H9 (cell line): Measurements from ENCODE around the gene NFILZ. TPM values are rescaled to one million over a fixed set of nuclear protein-coding genes. Genes with fewer than 3 reads are reported as not detected.

Source experiments
- DNase-seq: peaks from one replicate; pipeline ENCODE4 v3.0.0-alpha.2; 2017
- H2AFZ ChIP-seq: one replicate; pipeline ENCODE4 v1.6.1; 2013; ENCODE audit warnings: mild to moderate bottlenecking, low read length, control low read depth, moderate library complexity
- H2AK5ac ChIP-seq: 2 replicates; pipeline ENCODE4 v1.6.1; 2013; ENCODE audit warnings: low read length, control low read depth, mixed read lengths; ENCODE audit not compliant: insufficient read length
- H2BK120ac ChIP-seq: one replicate; pipeline ENCODE4 v1.6.1; 2013; ENCODE audit warnings: low read depth, mild to moderate bottlenecking, low read length, control low read depth, inconsistent platforms; ENCODE audit not compliant: poor library complexity, severe bottlenecking
- H2BK12ac ChIP-seq: 2 replicates; pipeline ENCODE4 v1.6.1; 2013; ENCODE audit warnings: low read length, control low read depth, mixed read lengths, low read depth; ENCODE audit not compliant: insufficient read length
- H2BK15ac ChIP-seq: 2 replicates; pipeline ENCODE4 v1.6.1; 2013; ENCODE audit warnings: low read depth, low read length, control low read depth
- H2BK20ac ChIP-seq: one replicate; pipeline ENCODE4 v1.6.1; 2013; ENCODE audit warnings: low read depth, mild to moderate bottlenecking, low read length, control low read depth, inconsistent platforms; ENCODE audit not compliant: poor library complexity, severe bottlenecking
- H2BK5ac ChIP-seq: 2 replicates; pipeline ENCODE4 v1.6.1; 2013; ENCODE audit warnings: low read length, control low read depth, mixed read lengths; ENCODE audit not compliant: insufficient read length
- H3K14ac ChIP-seq: 2 replicates; pipeline ENCODE4 v1.6.1; 2013; ENCODE audit warnings: low read length, control low read depth; ENCODE audit not compliant: insufficient read depth
- H3K18ac ChIP-seq: 2 replicates; pipeline ENCODE4 v1.6.1; 2013; ENCODE audit warnings: low read depth, mild to moderate bottlenecking, mixed read lengths, low read length, control low read depth; ENCODE audit not compliant: insufficient read length
- H3K23ac ChIP-seq: 2 replicates; pipeline ENCODE4 v1.6.1; 2013; ENCODE audit warnings: low read length, control low read depth, mixed read lengths, low read depth; ENCODE audit not compliant: insufficient read length
- H3K23me2 ChIP-seq: 2 replicates; pipeline ENCODE4 v1.6.1; 2013; ENCODE audit warnings: low read depth, mild to moderate bottlenecking, mixed read lengths, low read length, control low read depth; ENCODE audit not compliant: insufficient read length, poor library complexity, severe bottlenecking
- H3K27ac ChIP-seq: 2 replicates; pipeline ENCODE4 v1.5.1; 2013; ENCODE audit warnings: low read length, control low read depth, mixed read lengths, low read depth; ENCODE audit not compliant: insufficient read length
- H3K27me3 ChIP-seq: 2 replicates; pipeline ENCODE4 v1.6.1; 2013; ENCODE audit warnings: low read length, control low read depth, inconsistent platforms; ENCODE audit not compliant: insufficient read depth
- H3K4ac ChIP-seq: 2 replicates; pipeline ENCODE4 v1.6.1; 2013; ENCODE audit warnings: low read depth, mild to moderate bottlenecking, control low read depth, inconsistent platforms, low read length, moderate library complexity
- H3K4me1 ChIP-seq: 2 replicates; pipeline ENCODE4 v1.6.1; 2013; ENCODE audit warnings: low read length, control low read depth, inconsistent platforms; ENCODE audit not compliant: insufficient read depth
- H3K4me2 ChIP-seq: 2 replicates; pipeline ENCODE4 v1.6.1; 2013; ENCODE audit warnings: low read length, control low read depth, mixed read lengths; ENCODE audit not compliant: insufficient read length, insufficient read depth
- H3K56ac ChIP-seq: 2 replicates; pipeline ENCODE4 v1.6.1; 2013; ENCODE audit warnings: low read depth, mild to moderate bottlenecking, mixed read lengths, low read length, control low read depth; ENCODE audit not compliant: insufficient read length
- H3K79me1 ChIP-seq: 2 replicates; pipeline ENCODE4 v1.6.1; 2013; ENCODE audit warnings: low read depth, mild to moderate bottlenecking, moderate library complexity, low read length, control low read depth, inconsistent platforms; ENCODE audit not compliant: insufficient read depth, poor library complexity, severe bottlenecking
- H3K79me2 ChIP-seq: 2 replicates; pipeline ENCODE4 v1.6.1; 2013; ENCODE audit warnings: low read length, control low read depth, inconsistent platforms; ENCODE audit not compliant: insufficient read depth
- H3K9ac ChIP-seq: 2 replicates; pipeline ENCODE4 v1.6.1; 2013; ENCODE audit warnings: low read length, control low read depth, mixed read lengths; ENCODE audit not compliant: insufficient read length; ENCODE audit errors: extremely low read depth
- H3K9me3 ChIP-seq: one replicate; pipeline ENCODE4 v1.6.1; 2013; ENCODE audit warnings: low read depth, low read length, inconsistent platforms; ENCODE audit not compliant: control insufficient read depth
- H3T11ph ChIP-seq: one replicate; pipeline ENCODE4 v1.6.1; 2013; ENCODE audit warnings: mild to moderate bottlenecking, low read length, control low read depth, inconsistent platforms
- H4K20me1 ChIP-seq: one replicate; pipeline ENCODE4 v1.6.1; 2013; ENCODE audit not compliant: control insufficient read depth, insufficient read length, insufficient read depth
- H4K5ac ChIP-seq: 2 replicates; pipeline ENCODE4 v1.6.1; 2013; ENCODE audit warnings: low read depth, mild to moderate bottlenecking, mixed read lengths, low read length, control low read depth; ENCODE audit not compliant: insufficient read length
- H4K8ac ChIP-seq: replicated peaks from 2 replicates; pipeline ENCODE4 v1.6.1; 2013; ENCODE audit warnings: low read length, control low read depth, mixed read lengths, low read depth; ENCODE audit not compliant: insufficient read length
- H4K91ac ChIP-seq: 2 replicates; pipeline ENCODE4 v1.6.1; 2013; ENCODE audit warnings: low read depth, mild to moderate bottlenecking, moderate library complexity, mixed read lengths, low read length, control low read depth; ENCODE audit not compliant: insufficient read length
- H3K27ac Mint-ChIP-seq, 3 experiments: 2 replicates in 2 of 3; 3 replicates in 1 of 3; pipeline ENCODE4 v1.8.0; 2020 to 2021; ENCODE audit warnings: mixed read lengths in 3 of 3, mild to moderate bottlenecking in 1 of 3, moderate library complexity in 1 of 3
- H3K27me3 Mint-ChIP-seq: 2 replicates; pipeline ENCODE4 v1.8.0; 2021; ENCODE audit warnings: low read depth, mild to moderate bottlenecking, moderate library complexity, mixed read lengths
- H3K36me3 Mint-ChIP-seq, 3 experiments: 2 replicates in 2 of 3; 3 replicates in 1 of 3; pipeline ENCODE4 v1.8.0; 2020 to 2021; ENCODE audit warnings: low read depth in 3 of 3, mixed read lengths in 3 of 3; ENCODE audit not compliant: insufficient read depth in 1 of 3
- H3K4me1 Mint-ChIP-seq, 2 experiments: 2 replicates each; pipeline ENCODE4 v1.8.0; 2020; ENCODE audit warnings: mixed read lengths in 2 of 2
- H3K4me3 Mint-ChIP-seq, 2 experiments: 2 replicates in 1 of 2; 3 replicates in 1 of 2; pipeline ENCODE4 v1.8.0; 2020 to 2021; ENCODE audit warnings: mild to moderate bottlenecking in 2 of 2, mixed read lengths in 2 of 2, moderate library complexity in 1 of 2
- H3K9me3 Mint-ChIP-seq, 2 experiments: 2 replicates in 1 of 2; 3 replicates in 1 of 2; pipeline ENCODE4 v1.8.0; 2020; ENCODE audit warnings: mild to moderate bottlenecking in 2 of 2, mixed read lengths in 2 of 2, moderate library complexity in 1 of 2
- CTCF ChIP-seq: fragments of 200-600 bp; sonication (generic); conservative IDR thresholded peaks from 3 replicates; pipeline ENCODE4 v1.8.0; 2021; ENCODE audit warnings: antibody characterized with exemption, mild to moderate bottlenecking
- WGBS: extraction: QIAGEN DNeasy Blood & Tissue Kit; methylation state at CpG from one replicate; pipeline ENCODE4 v1.1.7; 2013; ENCODE audit warnings: missing lambda C conversion rate, low lambda C conversion rate, mixed read lengths; ENCODE audit not compliant: insufficient read length; ENCODE audit errors: extremely low coverage; 5-methylcytosine and 5-hydroxymethylcytosine counted together
- total RNA-seq: library from RNA; stranded (reverse); gene quantifications from 2 replicates; pipeline ENCODE4 v1.2.1, GENCODE V29; 2021

The NFILZ gene
- total RNA-seq, 1 experiment from 2014 or later = not detected

- Mint-ChIP-seq H3K36me3 (peaks cover 19 to 40% (median 38%) of the 10 kb centered on the region in 3 experiments), H3K27me3 (no peaks in the 10 kb centered on the region), H3K27ac (no peak overlapping the region), H3K4me1 (peaks cover 26 to 33% of the 10 kb centered on the region in 2 experiments), H3K9me3 (peaks cover 3 to 5% of the 10 kb centered on the region in 2 experiments; a peak in 4 of 5 replicates), H3K4me3 (peak overlapping the region in 1 of 2 experiments; percentile 14; a peak in 1 of 5 replicates)
- H3K79me1 ChIP-seq = no peaks in the 10 kb centered on the region
- H3K9ac ChIP-seq = no peak overlapping the region
- H2BK15ac ChIP-seq = no peak overlapping the region
- H3K18ac ChIP-seq = no peak overlapping the region
- no peak overlapping the region for H4K91ac ChIP-seq
- no peak overlapping the region for H3T11ph ChIP-seq
- H3K4ac ChIP-seq = no peak overlapping the region
- H4K8ac ChIP-seq = no peak overlapping the region
- no peak overlapping the region for H2BK20ac ChIP-seq
- no peak overlapping the region for H3K4me2 ChIP-seq
- no peak overlapping the region for H2AFZ ChIP-seq
- H3K9me3 ChIP-seq = no peaks in the 10 kb centered on the region
- no peak overlapping the region for H4K5ac ChIP-seq
- H3K23ac ChIP-seq = no peak overlapping the region
- H3K79me2 ChIP-seq = no peaks in the 10 kb centered on the region
- no peak overlapping the region for H2BK5ac ChIP-seq
- no peak overlapping the region for H3K14ac ChIP-seq
- H2BK12ac ChIP-seq = no peak overlapping the region
- no peak overlapping the region for H3K56ac ChIP-seq
- no peak overlapping the region for H3K27ac ChIP-seq
- no peak overlapping the region for H2AK5ac ChIP-seq
- no peaks in the 10 kb centered on the region for H4K20me1 ChIP-seq
- no peak overlapping the region for H2BK120ac ChIP-seq
- WGBS = no CpG with 5 or more reads among the region's 17 CpGs
- H3K27me3 ChIP-seq = no peaks in the 10 kb centered on the region
- H3K4me1 ChIP-seq = peaks cover 6% of the 10 kb centered on the region; the same call in 1 of the 2 replicates
- peaks cover 8% of the 10 kb centered on the region for H3K23me2 ChIP-seq
- DNase-seq = no peak
- no peak for TF ChIP-seq CTCF
These were observed 24.9 kb upstream of the NFILZ start for GRCh38 chr19:8605514-8605913.
